Endothelial cell of umbilical vein (primary cell): ENCODE measurements around the gene WDR26. TPM values are rescaled to one million over a fixed set of nuclear protein-coding genes. Genes with fewer than 3 reads are reported as not detected.

ENCODE experiments used
- BruUV-seq: library from RNA; stranded (reverse); fragments of 400-500 nt; replicated peaks from 2 replicates; lab custom pipeline; 2021; lab: Mats Ljungman, UMichigan
- CTCF ChIA-PET: fragments of 300-600, 350-600 bp; sonication (Branson Sonifier 250); formaldehyde crosslinking; loops from one replicate; lab custom pipeline; 2021; ENCODE audit warnings: antibody characterized with exemption, inconsistent platforms; lab: Charles Lee
- POLR2A ChIA-PET: fragments of 300-600, 350-600 bp; sonication (Branson Sonifier 250); formaldehyde crosslinking; loops from one replicate; lab custom pipeline; 2021; ENCODE audit warnings: antibody characterized with exemption, inconsistent platforms; lab: Charles Lee
- DNase-seq: peaks from one replicate; pipeline ENCODE4 v3.0.0-alpha.2; 2011; ENCODE audit warnings: low read depth, low spot score
- FAIRE-seq: peaks from 2 replicates; lab custom pipeline; 2011; peaks lifted over from hg19 to GRCh38; lab: Jason Lieb, UNC
- H2AFZ ChIP-seq: 2 replicates; pipeline ENCODE4 v1.6.0; 2012; ENCODE audit warnings: low read depth, low read length, control low read depth, inconsistent platforms
- H3K27ac ChIP-seq: 2 replicates; pipeline ENCODE4 v1.5.1; 2011; ENCODE audit warnings: low read depth, mild to moderate bottlenecking, control low read depth, low read length, moderate library complexity; ENCODE audit not compliant: insufficient read depth
- H3K27me3 ChIP-seq, 2 experiments: 2 replicates each; pipeline versions ENCODE4 v1.6.0 to v1.6.1; 2011; ENCODE audit warnings: low read length in 2 of 2, mixed read lengths in 1 of 2; ENCODE audit not compliant: control insufficient read depth in 2 of 2, insufficient read depth in 2 of 2
- H3K36me3 ChIP-seq, 2 experiments: 2 replicates in 1 of 2; 3 replicates in 1 of 2; pipeline ENCODE4 v1.5.1; 2011; ENCODE audit warnings: low read length in 2 of 2, mild to moderate bottlenecking in 1 of 2, moderate library complexity in 1 of 2; ENCODE audit not compliant: control insufficient read depth in 2 of 2, insufficient read depth in 2 of 2; ENCODE audit errors: extremely low read depth in 1 of 2
- H3K4me1 ChIP-seq: 3 replicates; pipeline ENCODE4 v1.5.1; 2011; ENCODE audit warnings: mild to moderate bottlenecking, low read length; ENCODE audit not compliant: control insufficient read depth, insufficient read depth; ENCODE audit errors: extremely low read depth
- H3K4me2 ChIP-seq: 2 replicates; pipeline ENCODE4 v1.6.1; 2011; ENCODE audit warnings: low read length, control low read depth, mixed read lengths; ENCODE audit not compliant: insufficient read depth
- H3K4me3 ChIP-seq, 3 experiments: fragments of 200-600 bp in 1 of 3; sonication (generic), shearing (Covaris generic) in 1 of 3; replicated peaks in 1 of 3; 2 replicates each; pipeline ENCODE4 v1.5.1; 2011 to 2016; ENCODE audit warnings: control low read depth in 3 of 3, low read length in 3 of 3, mild to moderate bottlenecking in 2 of 3, inconsistent platforms in 1 of 3, low read depth in 1 of 3, moderate library complexity in 1 of 3; ENCODE audit not compliant: insufficient read depth in 1 of 3
- H3K79me2 ChIP-seq: 2 replicates; pipeline ENCODE4 v1.6.0; 2012; ENCODE audit warnings: low read length, inconsistent platforms; ENCODE audit not compliant: control insufficient read depth, insufficient read depth
- H3K9ac ChIP-seq: replicated peaks from 2 replicates; pipeline ENCODE3; 2011; ENCODE audit warnings: low read length, control low read depth; ENCODE audit not compliant: insufficient read depth; ENCODE audit errors: extremely low read depth
- H3K9me1 ChIP-seq: replicated peaks from 3 replicates; pipeline ENCODE4 v1.6.0; 2011; ENCODE audit warnings: mild to moderate bottlenecking, low read length; ENCODE audit not compliant: control insufficient read depth, insufficient read depth; ENCODE audit errors: extremely low read depth
- H3K9me3 ChIP-seq: replicated peaks from 2 replicates; pipeline ENCODE4 v1.5.1; 2012; ENCODE audit warnings: low read length, inconsistent platforms; ENCODE audit not compliant: control insufficient read depth, insufficient read depth
- H4K20me1 ChIP-seq: replicated peaks from 2 replicates; pipeline ENCODE3; 2011; ENCODE audit warnings: mild to moderate bottlenecking, low read length; ENCODE audit not compliant: control insufficient read depth, insufficient read depth; ENCODE audit errors: extremely low read depth
- EZH2 ChIP-seq: IDR thresholded peaks from 2 replicates; pipeline ENCODE4 v1.6.1; 2012; ENCODE audit warnings: borderline replicate concordance, low read depth, mild to moderate bottlenecking, moderate library complexity, low read length, inconsistent platforms; ENCODE audit not compliant: severe bottlenecking
- FOS ChIP-seq: IDR thresholded peaks from 2 replicates; pipeline ENCODE4 v1.6.1; 2011; ENCODE audit warnings: mild to moderate bottlenecking, low read length, moderate library complexity, borderline replicate concordance; ENCODE audit not compliant: insufficient read depth
- GATA2 ChIP-seq: IDR thresholded peaks from 2 replicates; pipeline ENCODE4 v1.7.0; 2011; ENCODE audit warnings: low read depth, mild to moderate bottlenecking, moderate library complexity, mixed read lengths, low read length; ENCODE audit not compliant: insufficient read length, insufficient read depth
- JUN ChIP-seq: IDR thresholded peaks from 2 replicates; pipeline ENCODE4 v1.6.1; 2011; ENCODE audit warnings: borderline replicate concordance, low read depth; ENCODE audit not compliant: insufficient read length, insufficient read depth
- MYC ChIP-seq: IDR thresholded peaks from one replicate; pipeline ENCODE4 v1.6.1; 2011; ENCODE audit warnings: mild to moderate bottlenecking, low read depth, low read length
- POLR2A ChIP-seq: IDR thresholded peaks from 2 replicates; pipeline ENCODE4 v1.6.1; 2012; ENCODE audit warnings: low read depth, mild to moderate bottlenecking, control low read depth, low read length
- POLR2AphosphoS5 ChIP-seq: IDR thresholded peaks from 2 replicates; pipeline ENCODE4 v1.6.1; 2012; ENCODE audit warnings: low read depth, mild to moderate bottlenecking, control low read depth, low read length, moderate library complexity; ENCODE audit not compliant: insufficient read depth
- dilution Hi-C: fragments of 300-500 bp; cut with MboI; formaldehyde crosslinking; loops from one replicate; pipeline ENCODE4 v1.15.0; 2019; ENCODE audit warnings: low sequenced_read_pairs; ENCODE audit not compliant: extremely low pct_ligation_motif_present
- intact Hi-C: fragments of 100-400 bp; cut with micrococcal nuclease; formaldehyde crosslinking; loops from one replicate; pipeline ENCODE4 v1.10.0; 2022
- polyA plus RNA-seq, 4 experiments: library from polyadenylated mRNA; depleted of rRNA in 3 of 4; stranded (reverse) in 3 of 4; unstranded in 1 of 4; fragments of >200 nt; gene quantifications; 2 replicates each; pipeline versions ENCODE4 v1.2.1 to v1.2.3, GENCODE V29; 2011 to 2012; ENCODE audit warnings: missing spikeins in 1 of 4
- total RNA-seq: library from RNA; stranded (reverse); gene quantifications from 2 replicates; pipeline ENCODE4 v1.2.3, GENCODE V29; 2021
- TF ChIP-seq, protein P1 (sequence below): IDR thresholded peaks from 2 replicates; pipeline ENCODE4 v1.6.1; 2011; ENCODE audit not compliant: insufficient read depth, insufficient read length
- TF ChIP-seq, protein P2 (sequence below), 2 donors: IDR thresholded peaks; 1 replicate in 1 of 2; 2 replicates in 1 of 2; pipeline ENCODE4 v1.5.1; 2011; ENCODE audit warnings: low read length in 2 of 2, mild to moderate bottlenecking in 2 of 2, moderate library complexity in 2 of 2, control low read depth in 1 of 2, inconsistent platforms in 1 of 2, low read depth in 1 of 2; ENCODE audit not compliant: insufficient read depth in 1 of 2; ENCODE audit errors: extremely low read depth in 1 of 2

Gene WDR26
- total and polyA plus RNA-seq, 2 donors (not counting 3 experiments of a cell fraction or from before 2014, with no cell fraction given), result 26.7 to 92.4 TPM

DNA sequence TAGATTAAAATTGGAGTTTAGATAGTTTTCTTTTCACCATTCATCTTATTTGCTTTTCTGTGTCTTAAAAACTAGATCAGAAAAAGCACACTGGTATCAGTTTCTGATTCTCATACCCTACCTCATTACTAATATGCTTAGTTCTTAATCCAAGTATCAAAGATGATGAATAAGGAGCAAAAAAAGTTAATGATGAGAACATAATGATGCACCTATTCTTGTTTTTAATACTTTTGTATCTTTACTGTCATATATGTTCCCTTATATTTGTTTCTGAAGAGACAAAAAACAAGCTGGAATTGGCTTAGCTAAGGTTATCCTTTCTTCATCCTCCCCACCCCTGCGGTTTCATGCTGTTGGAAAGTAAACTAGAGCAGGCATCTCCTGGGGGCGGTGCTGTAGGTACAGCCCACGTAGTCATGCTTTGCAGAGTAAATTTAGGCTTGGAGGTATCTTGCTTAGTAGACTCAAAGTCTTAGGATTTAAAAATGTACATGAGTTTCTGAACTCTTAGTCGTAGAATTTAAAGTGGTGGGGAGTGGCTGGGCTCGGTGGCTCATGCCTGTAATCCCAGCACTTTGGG, 61.5 kb downstream of the WDR26 start:
- intact Hi-C loops (no loop called here), dilution Hi-C loops (no loop called here)
- H3K9me3 ChIP-seq, result no peaks in the 10 kb centered on the region
- peaks cover 10% of the 10 kb centered on the region for H3K79me2 ChIP-seq
- BruUV-seq, result no TSS peak
- H3K36me3 ChIP-seq, result peaks cover 19 to 25% of the 10 kb centered on the region in 2 experiments
- CTCF ChIA-PET, result no interaction called here
- FAIRE-seq (no peak), DNase-seq (no peak)
- H3K4me1 ChIP-seq, result no peaks in the 10 kb centered on the region
- no peak overlapping the region for H3K4me3 ChIP-seq
- no peaks in the 10 kb centered on the region for H4K20me1 ChIP-seq
- H3K27ac ChIP-seq, result no peak overlapping the region
- H3K9ac ChIP-seq, result no peak overlapping the region
- no peaks in the 10 kb centered on the region for H3K27me3 ChIP-seq
- H2AFZ ChIP-seq, result no peak overlapping the region
- no peaks in the 10 kb centered on the region for H3K9me1 ChIP-seq
- POLR2A ChIA-PET, result no interaction called here
- no peak for TF ChIP-seq MYC
- TF ChIP-seq, protein P1, sequence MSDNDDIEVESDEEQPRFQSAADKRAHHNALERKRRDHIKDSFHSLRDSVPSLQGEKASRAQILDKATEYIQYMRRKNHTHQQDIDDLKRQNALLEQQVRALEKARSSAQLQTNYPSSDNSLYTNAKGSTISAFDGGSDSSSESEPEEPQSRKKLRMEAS, result no peak
- no peak for TF ChIP-seq JUN
- no peak for TF ChIP-seq POLR2A
- no peak for TF ChIP-seq GATA2
- no peak for TF ChIP-seq EZH2
- TF ChIP-seq POLR2AphosphoS5, result no peak
- TF ChIP-seq, protein P2, sequence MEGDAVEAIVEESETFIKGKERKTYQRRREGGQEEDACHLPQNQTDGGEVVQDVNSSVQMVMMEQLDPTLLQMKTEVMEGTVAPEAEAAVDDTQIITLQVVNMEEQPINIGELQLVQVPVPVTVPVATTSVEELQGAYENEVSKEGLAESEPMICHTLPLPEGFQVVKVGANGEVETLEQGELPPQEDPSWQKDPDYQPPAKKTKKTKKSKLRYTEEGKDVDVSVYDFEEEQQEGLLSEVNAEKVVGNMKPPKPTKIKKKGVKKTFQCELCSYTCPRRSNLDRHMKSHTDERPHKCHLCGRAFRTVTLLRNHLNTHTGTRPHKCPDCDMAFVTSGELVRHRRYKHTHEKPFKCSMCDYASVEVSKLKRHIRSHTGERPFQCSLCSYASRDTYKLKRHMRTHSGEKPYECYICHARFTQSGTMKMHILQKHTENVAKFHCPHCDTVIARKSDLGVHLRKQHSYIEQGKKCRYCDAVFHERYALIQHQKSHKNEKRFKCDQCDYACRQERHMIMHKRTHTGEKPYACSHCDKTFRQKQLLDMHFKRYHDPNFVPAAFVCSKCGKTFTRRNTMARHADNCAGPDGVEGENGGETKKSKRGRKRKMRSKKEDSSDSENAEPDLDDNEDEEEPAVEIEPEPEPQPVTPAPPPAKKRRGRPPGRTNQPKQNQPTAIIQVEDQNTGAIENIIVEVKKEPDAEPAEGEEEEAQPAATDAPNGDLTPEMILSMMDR (IDR thresholded peaks at IDR 0.05; ENCODE audit: extremely low read depth in 1 of 2, insufficient read depth in 1 of 2, low read depth in 1 of 2, low read length in 2 of 2), result no peak
- TF ChIP-seq FOS, result no peak
- no peak overlapping the region for H3K4me2 ChIP-seq
